Suppressor macrophage treated with lipopolysaccharide for 4 hours (primary cell): Measurements from ENCODE around the gene GPR3.
"Not testable (repeated sequence)": the region's sequence is repeated elsewhere in the genome, so short reads cannot be mapped to it uniquely, and the experiment has no call there.

Experiments
- DNase-seq: peaks from one replicate; pipeline ENCODE4 v3.0.0-alpha.2; 2020

GPR3 gene

GRCh38 chr1:27400963-27401341 lies 8.5 kb downstream of the GPR3 start:
- DNase-seq = no peak

- DNase-seq = peak; percentile 70
Measured at GRCh38 chr1:27402349-27402754, 9.9 kb downstream of the GPR3 start.

- DNase-seq = peak; percentile 71
Measured at GRCh38 chr1:27403065-27403726, 10.8 kb downstream of the GPR3 start.

- DNase-seq = no peak
Measured at GRCh38 chr1:27403931-27404330, 11.5 kb downstream of the GPR3 start.

GRCh38 chr1:27405074-27405473 lies 12.7 kb downstream of the GPR3 start:
- no peak for DNase-seq

- DNase-seq = not testable (repeated sequence)
Measured at GRCh38 chr1:27405598-27406361, 13.4 kb downstream of the GPR3 start.

GRCh38 chr1:27406362-27406680 lies 13.9 kb downstream of the GPR3 start:
- DNase-seq = no peak

- DNase-seq = not testable (repeated sequence)
Measured at GRCh38 chr1:27406791-27407190, 14.4 kb downstream of the GPR3 start.

- DNase-seq = no peak
Measured at GRCh38 chr1:27408151-27408550, 15.7 kb downstream of the GPR3 start.

- no peak for DNase-seq
Measured at GRCh38 chr1:27409669-27410068, 17.2 kb downstream of the GPR3 start.

- no peak for DNase-seq
Measured at GRCh38 chr1:27410709-27411108, 18.3 kb downstream of the GPR3 start.

GRCh38 chr1:27412502-27412901 lies 20.1 kb downstream of the GPR3 start:
- no peak for DNase-seq

- no peak for DNase-seq
Measured at GRCh38 chr1:27413004-27413403, 20.6 kb downstream of the GPR3 start.

- DNase-seq = no peak
Measured at GRCh38 chr1:27414091-27414490, 21.7 kb downstream of the GPR3 start.

GRCh38 chr1:27416387-27417111 lies 24.1 kb downstream of the GPR3 start:
- peak; percentile 65 for DNase-seq

- DNase-seq = no peak
Measured at GRCh38 chr1:27417713-27418112, 25.3 kb downstream of the GPR3 start.

- peak; percentile 60 for DNase-seq
Measured at GRCh38 chr1:27418326-27419185, 26.1 kb downstream of the GPR3 start.

GRCh38 chr1:27423709-27424108 lies 31.3 kb downstream of the GPR3 start:
- no peak for DNase-seq

- DNase-seq = peak; percentile 41
Measured at GRCh38 chr1:27427329-27427728, 34.9 kb downstream of the GPR3 start.

GRCh38 chr1:27427816-27428315 lies 35.4 kb downstream of the GPR3 start:
- no peak for DNase-seq

GRCh38 chr1:27428316-27429028 lies 36.0 kb downstream of the GPR3 start:
- no peak for DNase-seq

- DNase-seq = no peak
Measured at GRCh38 chr1:27429029-27429425, 36.6 kb downstream of the GPR3 start.
